Activated naive CD8-positive, alpha-beta T cell treated with anti-CD3 and anti-CD28 coated beads, Interleukin-2, amount 50 U/mL, for 24 hours (primary cell): ENCODE measurements around the gene GALNT18.

Source experiments
- ATAC-seq: fragments of 150-1000 bp; cut with Tn5 transposase; one replicate; pipeline ENCODE4 v1.10.0; 2021
- DNase-seq: peaks from one replicate; pipeline ENCODE4 v3.0.0; 2021
- H3K27ac Mint-ChIP-seq: one replicate; pipeline ENCODE4 v1.8.0; 2021; ENCODE audit warnings: mild to moderate bottlenecking, mixed read lengths
- H3K27me3 Mint-ChIP-seq: one replicate; pipeline ENCODE4 v1.8.0; 2021; ENCODE audit warnings: mixed read lengths
- H3K36me3 Mint-ChIP-seq: one replicate; pipeline ENCODE4 v1.8.0; 2021; ENCODE audit warnings: low read depth, mixed read lengths
- H3K4me1 Mint-ChIP-seq: one replicate; pipeline ENCODE4 v1.8.0; 2021; ENCODE audit warnings: mixed read lengths
- H3K4me3 Mint-ChIP-seq: one replicate; pipeline ENCODE4 v1.8.0; 2021; ENCODE audit warnings: mild to moderate bottlenecking, moderate library complexity, mixed read lengths
- H3K9me3 Mint-ChIP-seq: one replicate; pipeline ENCODE4 v1.8.0; 2021; ENCODE audit warnings: mixed read lengths

The GALNT18 gene

GRCh38 chr11:11318461-11318860 is 303.3 kb downstream of the GALNT18 start:
- Mint-ChIP-seq H3K4me3 (no peak overlapping the region), H3K27ac (no peak overlapping the region), H3K36me3 (peaks cover 5% of the 10 kb centered on the region), H3K9me3 (peaks cover 9% of the 10 kb centered on the region), H3K27me3 (no peaks in the 10 kb centered on the region), H3K4me1 (no peaks in the 10 kb centered on the region)
- no peak for ATAC-seq
- no peak for DNase-seq

- Mint-ChIP-seq H3K36me3 (no peaks in the 10 kb centered on the region), H3K27ac (no peak overlapping the region), H3K4me3 (no peak overlapping the region), H3K4me1 (no peaks in the 10 kb centered on the region), H3K27me3 (no peaks in the 10 kb centered on the region), H3K9me3 (no peaks in the 10 kb centered on the region)
- DNase-seq (no peak), ATAC-seq (no peak)
Observed at GRCh38 chr11:11316651-11317230, 305.1 kb downstream of the GALNT18 start.

- H3K27me3 Mint-ChIP-seq: no peaks in the 10 kb centered on the region
- DNase-seq: no peak
- H3K4me1 Mint-ChIP-seq: peaks cover 3% of the 10 kb centered on the region
- no peak for ATAC-seq
- no peaks in the 10 kb centered on the region for H3K36me3 Mint-ChIP-seq
- no peaks in the 10 kb centered on the region for H3K9me3 Mint-ChIP-seq
- H3K4me3 Mint-ChIP-seq: no peak overlapping the region
- no peak overlapping the region for H3K27ac Mint-ChIP-seq
Observed at GRCh38 chr11:11313902-11314692, 307.7 kb downstream of the GALNT18 start.

GRCh38 chr11:11313426-11313825 is 308.4 kb downstream of the GALNT18 start:
- H3K36me3 Mint-ChIP-seq: no peaks in the 10 kb centered on the region
- no peaks in the 10 kb centered on the region for H3K9me3 Mint-ChIP-seq
- no peak overlapping the region for H3K4me3 Mint-ChIP-seq
- peaks cover 3% of the 10 kb centered on the region for H3K4me1 Mint-ChIP-seq
- DNase-seq: no peak
- no peaks in the 10 kb centered on the region for H3K27me3 Mint-ChIP-seq
- ATAC-seq: no peak
- no peak overlapping the region for H3K27ac Mint-ChIP-seq

- ATAC-seq (no peak), DNase-seq (no peak)
- Mint-ChIP-seq H3K4me1 (peaks cover 3% of the 10 kb centered on the region), H3K36me3 (no peaks in the 10 kb centered on the region), H3K9me3 (no peaks in the 10 kb centered on the region), H3K27me3 (no peaks in the 10 kb centered on the region), H3K27ac (no peak overlapping the region), H3K4me3 (no peak overlapping the region)
Observed at GRCh38 chr11:11312738-11313137, 309.1 kb downstream of the GALNT18 start.

DNA sequence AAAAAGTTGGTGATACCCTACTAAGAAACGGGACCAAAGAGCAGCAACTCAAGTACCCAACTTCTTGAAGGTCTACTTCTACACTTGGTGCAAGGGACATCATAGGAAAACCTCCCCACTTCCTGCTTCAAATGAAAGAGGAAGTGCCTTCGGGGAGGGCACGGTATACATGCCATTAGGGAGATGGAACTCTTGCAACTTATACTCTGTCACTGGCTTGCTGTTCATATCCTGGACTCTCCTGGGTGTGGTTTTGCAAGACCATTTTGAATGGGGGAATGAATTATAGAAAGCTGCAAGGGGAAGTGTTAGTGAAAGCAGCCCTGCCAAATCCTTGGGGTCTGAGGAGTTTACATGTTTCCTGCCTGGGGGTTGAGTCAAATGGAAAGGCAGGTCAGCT is 310.6 kb downstream of the GALNT18 start:
- Mint-ChIP-seq H3K27ac (no peak overlapping the region), H3K4me1 (peaks cover 3% of the 10 kb centered on the region), H3K27me3 (no peaks in the 10 kb centered on the region), H3K4me3 (no peak overlapping the region), H3K9me3 (no peaks in the 10 kb centered on the region), H3K36me3 (no peaks in the 10 kb centered on the region)
- ATAC-seq: no peak
- DNase-seq: no peak

DNA sequence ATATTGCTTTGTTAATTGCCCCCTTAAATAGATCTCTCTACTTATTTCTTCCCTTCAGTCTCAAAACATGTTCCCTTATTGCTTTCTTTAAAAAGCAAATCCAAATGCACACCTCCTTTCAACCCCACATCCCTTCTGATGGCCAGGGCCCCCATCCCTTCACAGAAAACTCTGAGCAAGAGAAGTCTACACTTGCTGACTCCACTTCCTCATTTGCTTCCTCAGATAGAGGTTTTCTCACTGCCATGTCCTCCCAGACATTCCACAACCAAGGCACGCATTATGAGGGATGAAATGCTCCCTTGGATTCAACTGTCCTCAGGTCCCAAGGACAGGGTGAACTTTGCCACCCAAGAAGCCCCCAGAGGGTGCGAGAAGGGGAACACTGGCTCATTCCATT is 311.9 kb downstream of the GALNT18 start:
- no peak for DNase-seq
- no peak overlapping the region for H3K27ac Mint-ChIP-seq
- H3K36me3 Mint-ChIP-seq: no peaks in the 10 kb centered on the region
- ATAC-seq: no peak
- no peaks in the 10 kb centered on the region for H3K9me3 Mint-ChIP-seq
- no peaks in the 10 kb centered on the region for H3K27me3 Mint-ChIP-seq
- peaks cover 3% of the 10 kb centered on the region for H3K4me1 Mint-ChIP-seq
- H3K4me3 Mint-ChIP-seq: no peak overlapping the region

DNA sequence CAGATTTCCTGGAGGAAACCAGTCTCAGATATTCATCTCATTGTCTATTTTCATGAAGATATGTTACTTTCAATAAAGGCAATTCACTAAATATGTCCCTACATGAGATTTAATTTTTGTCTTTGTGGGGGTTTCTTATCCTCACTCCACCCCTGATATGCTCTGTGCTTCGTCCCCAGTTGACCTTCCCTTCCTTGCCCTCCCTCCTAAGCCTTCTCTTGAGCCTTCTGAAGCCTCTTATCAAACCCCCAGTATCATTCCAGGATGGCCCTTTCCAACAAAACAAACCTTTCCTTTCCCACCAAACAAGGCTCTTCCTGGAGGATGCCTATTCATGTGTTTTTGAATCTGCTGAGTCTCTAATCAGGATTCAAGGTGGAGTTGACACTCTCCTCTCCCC is 313.6 kb downstream of the GALNT18 start:
- DNase-seq (no peak), ATAC-seq (no peak)
- no peaks in the 10 kb centered on the region for H3K27me3 Mint-ChIP-seq
- no peaks in the 10 kb centered on the region for H3K9me3 Mint-ChIP-seq
- no peak overlapping the region for H3K27ac Mint-ChIP-seq
- H3K36me3 Mint-ChIP-seq: no peaks in the 10 kb centered on the region
- H3K4me3 Mint-ChIP-seq: no peak overlapping the region
- peaks cover 3% of the 10 kb centered on the region for H3K4me1 Mint-ChIP-seq

DNA sequence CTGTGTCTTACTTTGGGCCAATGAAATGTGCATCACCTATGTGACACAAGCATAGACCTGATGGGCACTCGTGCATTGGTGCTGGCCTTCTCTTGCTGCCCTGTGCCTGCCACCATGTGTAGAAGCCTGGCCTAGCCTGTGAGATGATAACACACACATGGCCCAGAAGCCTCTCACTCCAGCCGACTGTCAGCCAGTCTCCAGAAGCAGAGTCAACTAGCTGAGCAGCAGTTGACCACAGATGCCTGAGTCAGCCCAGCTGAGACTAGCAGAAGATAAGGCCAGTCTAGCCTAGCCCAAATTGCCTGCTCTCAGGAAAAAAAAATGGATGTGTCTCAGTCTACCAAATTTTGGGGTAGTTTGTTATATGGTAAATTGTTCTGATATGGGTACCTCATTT is 314.9 kb downstream of the GALNT18 start:
- Mint-ChIP-seq H3K4me3 (no peak overlapping the region), H3K27ac (no peak overlapping the region), H3K27me3 (no peaks in the 10 kb centered on the region), H3K9me3 (no peaks in the 10 kb centered on the region), H3K4me1 (peaks cover 3% of the 10 kb centered on the region), H3K36me3 (no peaks in the 10 kb centered on the region)
- ATAC-seq: no peak
- no peak for DNase-seq

DNA sequence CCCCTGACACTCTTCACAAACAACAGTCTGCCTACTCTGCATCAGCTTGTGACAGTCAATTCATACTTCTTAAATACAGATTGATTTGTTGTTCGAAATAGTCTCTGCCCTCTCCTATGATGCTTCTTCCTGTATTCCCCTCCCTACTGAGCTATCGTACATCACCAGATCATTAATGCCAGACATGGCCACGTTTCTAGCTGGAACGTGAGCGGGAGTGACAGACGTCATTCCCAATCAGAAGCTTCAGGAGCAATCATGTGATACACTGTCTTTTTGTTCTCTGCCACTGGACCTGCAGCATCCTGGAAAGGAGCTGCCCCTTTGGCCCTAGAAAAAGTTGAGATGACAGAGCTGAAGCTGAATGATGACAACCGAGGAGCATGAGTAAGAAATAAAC is 317.3 kb downstream of the GALNT18 start:
- no peak overlapping the region for H3K27ac Mint-ChIP-seq
- no peaks in the 10 kb centered on the region for H3K36me3 Mint-ChIP-seq
- DNase-seq (no peak), ATAC-seq (no peak)
- no peaks in the 10 kb centered on the region for H3K27me3 Mint-ChIP-seq
- no peaks in the 10 kb centered on the region for H3K9me3 Mint-ChIP-seq
- H3K4me3 Mint-ChIP-seq: no peak overlapping the region
- no peaks in the 10 kb centered on the region for H3K4me1 Mint-ChIP-seq

GRCh38 chr11:11302565-11302964 is 319.2 kb downstream of the GALNT18 start:
- Mint-ChIP-seq H3K4me1 (no peaks in the 10 kb centered on the region), H3K27ac (no peak overlapping the region), H3K4me3 (no peak overlapping the region), H3K9me3 (no peaks in the 10 kb centered on the region), H3K27me3 (no peaks in the 10 kb centered on the region), H3K36me3 (no peaks in the 10 kb centered on the region)
- ATAC-seq (no peak), DNase-seq (no peak)

DNA sequence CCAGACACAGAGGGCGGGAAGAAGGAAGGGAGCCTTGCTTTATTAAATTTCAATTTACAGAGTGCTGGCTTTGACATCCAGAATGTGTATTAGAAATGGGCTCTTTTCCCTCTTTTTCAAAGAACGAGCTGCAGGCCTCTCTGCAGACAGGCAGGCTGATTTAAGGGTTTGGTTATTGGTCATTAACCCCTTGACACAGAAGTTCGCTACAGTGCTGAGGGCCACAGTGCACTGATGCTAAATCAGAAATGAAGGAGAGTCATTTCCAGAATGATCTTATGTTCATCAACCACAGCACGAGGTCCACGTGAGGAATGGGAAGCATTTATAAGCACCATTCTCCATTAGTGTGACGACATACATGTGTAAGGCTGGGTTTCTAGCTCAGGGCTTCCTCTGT is 320.6 kb downstream of the GALNT18 start:
- no peak for DNase-seq
- H3K4me1 Mint-ChIP-seq: no peaks in the 10 kb centered on the region
- no peaks in the 10 kb centered on the region for H3K9me3 Mint-ChIP-seq

DNA sequence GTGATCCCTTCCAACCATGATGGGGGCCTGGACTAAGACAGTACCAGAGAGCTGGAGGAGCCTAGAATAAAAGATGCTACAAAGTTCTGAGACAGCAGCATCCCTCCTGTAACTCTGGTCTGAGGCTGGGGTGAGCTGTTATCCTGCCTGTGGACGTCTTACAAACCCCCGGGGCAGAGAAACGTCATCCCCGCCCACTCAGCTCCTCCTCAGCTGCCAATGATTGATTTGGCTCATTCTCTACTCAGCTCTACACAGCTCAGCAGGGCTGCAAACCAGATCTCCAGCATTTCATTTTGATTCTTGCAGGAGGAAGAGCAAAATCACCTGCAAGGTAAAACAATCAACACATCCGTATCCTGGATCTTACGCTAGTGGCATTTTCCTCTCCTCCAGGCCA is 324.2 kb downstream of the GALNT18 start:
- Mint-ChIP-seq H3K27me3 (no peaks in the 10 kb centered on the region), H3K4me3 (no peak overlapping the region), H3K36me3 (no peaks in the 10 kb centered on the region), H3K4me1 (peaks cover 11% of the 10 kb centered on the region), H3K27ac (no peak overlapping the region), H3K9me3 (no peaks in the 10 kb centered on the region)
- ATAC-seq (no peak), DNase-seq (no peak)

More for the DNA sequence above, 320.6 kb downstream of the GALNT18 start:
- no peak for ATAC-seq
- Mint-ChIP-seq H3K27me3 (no peaks in the 10 kb centered on the region), H3K36me3 (no peaks in the 10 kb centered on the region), H3K27ac (no peak overlapping the region), H3K4me3 (no peak overlapping the region)

GRCh38 chr11:11296434-11296833 is 325.4 kb downstream of the GALNT18 start:
- Mint-ChIP-seq H3K4me3 (no peak overlapping the region), H3K27ac (no peak overlapping the region), H3K36me3 (no peaks in the 10 kb centered on the region), H3K4me1 (peaks cover 11% of the 10 kb centered on the region), H3K27me3 (no peaks in the 10 kb centered on the region), H3K9me3 (no peaks in the 10 kb centered on the region)
- no peak for ATAC-seq
- DNase-seq: no peak

- no peak overlapping the region for H3K27ac Mint-ChIP-seq
Observed at GRCh38 chr11:11294551-11294855, 327.3 kb downstream of the GALNT18 start.

More at GRCh38 chr11:11294551-11294855, 327.3 kb downstream of the GALNT18 start:
- no peak for ATAC-seq
- DNase-seq: no peak
- no peaks in the 10 kb centered on the region for H3K36me3 Mint-ChIP-seq
- H3K4me3 Mint-ChIP-seq: no peak overlapping the region
- H3K9me3 Mint-ChIP-seq: no peaks in the 10 kb centered on the region
- peaks cover 11% of the 10 kb centered on the region for H3K4me1 Mint-ChIP-seq
- peaks cover 3% of the 10 kb centered on the region for H3K27me3 Mint-ChIP-seq
